Stimulated activated CD8-positive, alpha-beta memory T cell treated with anti-CD3 and anti-CD28 coated beads, Interleukin-4, amount 100 ng/mL, for 48 hours (primary cell): ENCODE data around the gene IL1R1.

ENCODE experiments used
- DNase-seq: peaks from one replicate; pipeline ENCODE4 v3.0.0-alpha.2; 2020

IL1R1 gene

GRCh38 chr2:102209474-102209873 lies 66.9 kb downstream of the IL1R1 start:
- no peak for DNase-seq

DNA sequence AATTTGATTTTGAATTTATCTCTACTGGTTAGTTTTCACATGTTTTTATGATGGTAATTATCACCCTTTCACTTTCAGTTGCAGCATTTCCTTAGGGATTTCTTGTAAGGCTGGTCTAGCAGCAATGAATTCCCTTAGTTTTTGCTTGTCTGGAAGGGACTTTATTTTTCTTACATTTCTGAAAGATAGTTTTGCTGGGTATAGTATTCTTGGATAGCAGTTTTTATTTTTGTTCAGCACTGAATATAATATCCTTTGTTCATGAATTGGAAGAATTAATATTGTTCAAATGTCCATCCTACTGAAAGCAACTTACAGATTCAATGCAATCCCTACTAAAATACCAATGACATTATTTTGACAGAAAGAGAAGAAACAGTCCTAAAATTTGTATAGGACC lies 74.5 kb downstream of the IL1R1 start:
- DNase-seq = no peak

DNA sequence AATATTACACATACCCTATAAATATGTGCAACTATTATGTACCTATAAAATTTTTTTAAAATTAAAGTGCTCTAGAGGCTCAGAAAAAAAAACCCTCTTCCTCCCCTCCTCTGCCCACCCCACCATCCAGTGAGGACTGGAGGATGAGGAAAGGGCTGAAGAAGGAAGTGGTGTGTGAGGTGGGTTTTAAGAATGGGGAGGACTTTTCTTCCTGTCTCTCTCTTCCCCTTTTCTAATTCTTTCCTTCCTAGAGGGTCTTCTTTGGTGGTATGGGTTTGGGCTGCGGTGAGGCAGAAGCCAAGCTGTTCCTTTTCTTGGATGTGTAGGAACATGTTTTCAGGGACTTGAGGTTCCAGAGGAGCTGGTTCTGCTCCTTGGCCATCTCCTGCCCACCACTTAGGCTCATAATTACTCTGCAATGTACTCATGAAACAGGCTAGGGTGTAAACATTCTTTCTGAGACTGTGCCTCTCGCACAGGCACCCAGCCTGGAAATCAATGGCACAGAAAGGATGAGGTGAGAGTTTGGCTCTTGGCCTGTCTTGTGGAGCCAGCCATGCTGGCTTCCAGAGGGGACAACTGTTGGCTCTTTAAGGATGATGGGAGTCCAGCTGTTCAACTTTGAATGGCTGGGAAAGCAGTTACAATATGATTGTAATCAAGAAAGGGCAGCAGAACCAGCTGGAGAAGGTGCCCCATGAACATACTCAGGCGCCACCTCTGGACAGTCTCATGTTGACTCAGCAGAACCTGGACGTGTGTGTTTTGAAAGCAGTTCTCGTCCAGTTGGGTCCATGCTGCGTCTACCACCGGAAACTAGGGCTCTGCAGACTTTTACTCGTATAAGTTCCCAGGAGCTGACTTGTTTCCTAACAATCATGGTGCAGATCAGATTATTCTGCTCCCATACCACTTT lies 82.5 kb downstream of the IL1R1 start:
- DNase-seq = no peak

DNA sequence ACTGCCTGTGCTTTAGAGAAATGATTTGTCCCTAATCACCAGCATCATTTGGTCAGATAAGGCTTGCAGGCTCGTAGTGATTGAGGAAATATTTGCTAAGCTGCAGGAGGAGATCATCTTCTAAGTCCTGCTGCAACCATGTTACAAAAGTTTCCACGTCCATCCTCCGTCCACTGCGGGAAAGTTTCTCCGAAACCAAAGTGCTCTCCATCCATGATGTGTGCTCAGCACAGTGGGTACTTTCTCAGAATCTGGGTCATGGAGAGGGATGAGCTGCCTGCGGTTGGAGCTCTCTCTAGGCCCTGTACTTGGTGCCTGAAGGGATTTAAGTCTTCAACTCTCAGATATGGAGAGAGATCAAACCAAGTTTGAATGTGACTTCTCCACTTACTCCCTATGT lies 83.6 kb downstream of the IL1R1 start:
- no peak for DNase-seq

DNA sequence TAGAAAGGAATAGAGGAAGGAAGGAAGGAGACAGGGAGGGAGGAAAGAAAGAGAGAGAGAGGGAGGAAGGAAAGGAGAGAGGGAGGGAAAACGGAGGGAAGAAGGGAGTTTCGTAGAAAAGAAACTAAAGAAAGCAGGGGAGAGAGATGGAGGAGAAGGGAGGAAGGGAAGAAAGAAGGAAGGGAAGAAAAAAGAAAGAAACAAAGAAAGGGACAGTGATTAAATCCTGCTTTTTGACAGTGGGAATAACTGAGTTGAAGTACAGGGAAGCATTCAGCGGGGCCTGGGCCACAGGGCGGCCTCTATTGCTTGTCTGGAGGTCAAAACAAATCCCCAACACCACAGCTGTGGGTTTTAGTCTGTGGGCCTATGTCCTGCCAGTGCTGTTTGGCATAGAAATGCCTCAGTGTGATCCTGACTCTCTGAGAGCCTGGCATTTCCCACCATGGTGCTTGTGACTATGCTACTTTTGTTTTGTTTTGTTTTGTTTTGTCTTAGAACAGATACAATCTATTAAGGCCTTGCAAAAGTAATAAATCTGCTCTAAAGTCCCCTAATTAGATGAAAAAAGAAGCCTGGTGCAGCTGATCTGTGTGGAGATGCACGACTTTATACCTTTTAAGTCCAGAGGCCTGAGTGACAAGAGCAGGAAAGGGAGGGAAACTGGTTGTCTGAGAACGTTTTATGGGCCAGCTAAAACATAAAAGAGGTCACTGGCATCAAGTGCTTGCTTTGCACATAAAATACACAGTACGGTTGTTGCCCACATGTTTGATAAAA lies 84.3 kb downstream of the IL1R1 start:
- DNase-seq = no peak

DNA sequence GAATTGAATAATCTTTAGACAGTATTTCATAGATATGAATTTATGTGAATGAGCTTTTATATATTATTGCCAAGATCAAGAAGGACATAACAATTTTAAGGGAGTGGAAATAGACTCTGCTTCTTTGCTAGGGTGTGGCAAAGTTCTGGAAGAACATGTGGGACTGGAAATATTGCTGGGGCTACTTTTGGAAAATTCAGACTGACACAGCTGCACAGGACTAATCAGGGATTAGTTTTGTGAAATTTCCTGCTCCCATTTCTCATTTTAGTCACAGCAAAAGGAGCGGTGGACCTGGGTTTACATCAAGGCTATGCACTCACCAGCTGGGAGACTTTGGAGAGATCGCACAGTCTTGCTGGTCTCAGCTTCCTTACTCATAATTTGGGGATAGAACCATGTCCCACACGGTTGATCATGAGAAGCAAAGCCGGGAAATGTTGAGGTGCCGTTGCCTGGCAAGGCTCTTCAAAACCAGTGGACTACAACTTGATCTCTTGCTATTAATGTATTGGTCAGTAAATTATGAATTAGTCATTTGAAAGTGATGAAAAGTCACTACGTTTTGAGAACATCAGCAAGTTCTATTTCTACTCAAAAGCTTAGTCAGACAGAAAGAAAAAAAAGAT lies 86.7 kb downstream of the IL1R1 start:
- DNase-seq = no peak
